NT2/D1 (cell line): ENCODE measurements around the gene PCGF5.

ENCODE experiments used
- SUZ12 ChIP-seq: IDR thresholded peaks from 2 replicates; pipeline ENCODE4 v1.6.1; 2011; ENCODE audit not compliant: insufficient read length, insufficient read depth; ENCODE audit errors: extremely low read depth
- YY1 ChIP-seq: IDR thresholded peaks from 2 replicates; pipeline ENCODE4 v1.6.1; 2011; ENCODE audit not compliant: insufficient read length, insufficient read depth
- ZNF274 ChIP-seq: IDR thresholded peaks from 2 replicates; pipeline ENCODE4 v1.6.1; 2011; ENCODE audit warnings: mild to moderate bottlenecking, low read depth, low read length

DNA sequence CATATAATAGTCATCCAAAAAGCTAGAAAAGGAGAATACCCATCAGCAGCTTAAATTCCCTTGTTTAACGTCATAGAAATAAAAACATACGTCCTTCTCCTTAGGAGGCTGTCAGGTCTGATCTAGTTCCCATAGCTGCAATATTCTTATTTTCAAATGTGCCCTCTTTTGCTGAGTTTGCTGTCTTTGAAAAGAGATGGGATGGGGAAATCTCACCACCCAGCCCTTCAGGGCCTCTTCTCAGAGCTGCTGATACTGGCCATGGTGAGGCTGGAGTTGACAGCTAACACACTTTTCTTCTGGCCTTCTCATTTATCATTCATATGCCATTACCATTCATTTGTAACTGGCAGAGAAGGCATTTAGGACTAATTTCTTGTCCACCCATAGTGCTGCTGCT, 5.1 kb upstream of the PCGF5 start:
- TF ChIP-seq SUZ12 (no peak), ZNF274 (no peak), YY1 (no peak)
